Activated CD8-positive, alpha-beta memory T cell treated with anti-CD3 and anti-CD28 coated beads, Interleukin-2, amount 50 U/mL, for 24 hours (primary cell): ENCODE data around the gene CFI.
"Not testable (repeated sequence)": the region's sequence is repeated elsewhere in the genome, so short reads cannot be mapped to it uniquely, and the experiment has no call there.

ENCODE experiments used
- DNase-seq: peaks from one replicate; pipeline ENCODE4 v3.0.0-alpha.2; 2020; ENCODE audit errors: extremely low read depth

The CFI gene

DNA sequence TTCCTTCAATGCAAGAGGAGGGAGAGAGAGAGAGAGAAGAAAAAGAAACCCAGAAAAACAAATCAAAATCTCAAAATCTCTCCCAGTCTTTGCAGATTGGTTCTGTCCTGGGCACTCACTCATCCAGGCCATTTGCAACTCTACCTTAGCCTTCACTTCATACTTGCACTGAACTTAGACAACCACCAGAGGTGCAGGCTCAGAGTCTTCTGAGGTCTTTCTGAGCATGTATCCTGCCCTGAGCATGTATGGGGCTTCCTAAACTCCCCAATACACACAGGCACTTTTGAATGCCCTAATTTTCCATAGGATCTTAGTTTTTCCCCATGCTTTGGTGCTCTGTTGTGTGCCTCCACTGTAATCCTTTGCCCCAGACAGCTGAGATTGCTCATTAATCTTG lies 2.9 kb downstream of the CFI start:
- no peak for DNase-seq

- no peak for DNase-seq
Measured at GRCh38 chr4:109795059-109795458, 6.7 kb downstream of the CFI start.

- no peak for DNase-seq
Measured at GRCh38 chr4:109787807-109788206, 14.0 kb downstream of the CFI start.

- no peak for DNase-seq
Measured at GRCh38 chr4:109786846-109787245, 15.0 kb downstream of the CFI start.

- DNase-seq: not testable (repeated sequence)
Measured at GRCh38 chr4:109782092-109782491, 19.7 kb downstream of the CFI start.

DNA sequence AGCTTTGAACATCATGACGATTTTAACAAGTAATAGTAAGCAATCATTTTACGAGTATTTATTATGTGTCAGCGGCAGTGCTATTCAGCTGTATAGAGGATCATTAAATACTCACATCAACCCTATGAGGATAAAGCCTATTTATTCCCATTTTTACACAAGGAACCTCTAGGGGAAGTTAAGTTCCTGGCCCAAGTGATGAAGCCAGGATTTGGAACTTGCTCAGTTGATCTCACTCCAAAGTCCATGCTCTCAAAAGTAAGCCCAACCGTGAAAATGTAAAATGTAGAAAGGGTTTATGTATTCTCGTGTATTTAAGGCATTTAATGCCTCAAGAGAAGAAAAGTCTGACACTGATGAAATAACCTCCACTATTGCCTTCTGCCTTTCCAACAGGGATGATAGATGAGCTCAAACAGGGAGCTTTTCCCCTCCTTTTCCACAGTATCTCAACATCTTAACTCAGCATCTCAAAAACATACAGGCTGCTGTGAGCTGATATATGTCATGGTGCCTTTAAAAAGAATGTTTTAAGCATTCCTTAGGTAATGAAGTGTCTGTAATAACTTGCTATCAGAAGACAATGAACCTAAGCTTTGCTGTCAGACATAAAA lies 36.9 kb downstream of the CFI start:
- DNase-seq: no peak

DNA sequence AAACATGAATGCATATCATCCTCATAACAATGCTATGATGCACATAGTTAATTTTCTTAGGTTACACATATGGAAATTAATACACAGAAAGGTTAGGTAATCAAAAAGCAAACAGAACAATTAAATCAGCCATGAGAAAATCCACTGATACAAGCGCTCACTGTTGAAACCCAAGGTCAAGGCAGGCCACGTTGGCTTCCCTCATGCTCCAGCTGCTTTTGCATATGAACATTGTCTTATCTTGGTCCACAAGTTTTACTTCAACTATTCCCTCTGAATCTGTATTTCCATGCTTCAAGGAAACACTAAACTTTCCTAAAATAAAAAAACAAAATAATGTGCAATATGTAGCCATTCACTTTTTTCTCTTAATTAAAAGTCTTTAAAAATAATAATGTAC lies 37.4 kb downstream of the CFI start:
- no peak for DNase-seq

DNA sequence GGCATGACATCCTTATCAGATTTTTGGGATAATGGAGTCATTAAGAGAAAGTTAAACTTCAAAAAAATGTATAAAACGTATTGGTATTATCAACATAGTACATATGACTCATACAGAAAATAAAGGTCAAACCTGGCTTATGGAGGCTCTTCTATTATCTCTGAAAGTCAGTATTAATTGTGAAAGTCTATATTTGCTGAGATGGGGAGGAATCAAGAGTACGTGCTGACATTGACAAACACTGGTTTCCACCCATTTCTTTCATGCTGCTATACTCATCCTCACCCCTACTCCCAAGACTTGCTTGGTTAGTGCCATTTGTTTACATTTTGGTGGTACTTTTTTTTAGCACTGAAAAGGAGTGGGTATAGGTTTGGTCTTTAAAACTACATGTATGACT lies 41.1 kb downstream of the CFI start:
- DNase-seq: no peak

DNA sequence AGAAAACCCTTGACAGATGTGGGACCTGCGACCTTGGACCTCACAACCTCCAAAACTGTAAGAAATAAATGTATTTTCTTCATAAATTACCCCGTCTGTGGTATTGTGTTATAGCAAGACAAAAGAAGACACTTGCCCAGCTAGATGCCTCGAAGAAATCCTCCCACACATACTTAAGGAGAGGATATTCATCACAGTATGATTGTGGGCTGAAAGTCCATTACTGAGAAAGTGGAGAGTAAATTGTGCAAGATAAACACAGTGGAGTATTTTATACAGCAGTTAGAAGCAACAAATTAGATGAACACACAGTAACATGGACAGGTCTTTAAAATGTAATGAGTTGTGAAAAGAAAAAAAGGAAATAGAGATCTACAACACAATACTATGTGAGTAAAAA lies 46.1 kb downstream of the CFI start:
- DNase-seq: no peak

GRCh38 chr4:109754093-109754857 lies 47.5 kb downstream of the CFI start:
- no peak for DNase-seq

DNA sequence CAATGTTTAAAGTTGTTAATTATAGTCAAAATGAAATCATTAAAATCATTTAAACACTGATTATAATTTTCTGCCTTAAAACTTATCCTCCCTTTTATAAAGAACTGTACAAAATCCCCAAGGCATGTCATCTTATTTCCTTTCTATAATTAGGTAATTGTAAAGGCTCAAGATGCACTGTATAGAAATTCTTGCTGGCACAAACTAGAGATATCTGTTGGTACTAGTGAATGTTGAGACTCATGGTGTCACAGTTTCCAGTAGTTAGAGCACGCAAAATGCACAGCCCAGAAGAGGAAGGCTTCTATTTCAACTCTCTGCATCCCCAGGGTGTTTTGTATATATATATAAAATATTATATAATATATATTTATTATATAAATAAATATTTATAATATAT lies 49.3 kb downstream of the CFI start:
- no peak for DNase-seq

- no peak for DNase-seq
Measured at GRCh38 chr4:109751852-109752251, 49.9 kb downstream of the CFI start.

GRCh38 chr4:109750652-109751244 lies 51.1 kb downstream of the CFI start:
- DNase-seq: no peak

GRCh38 chr4:109749388-109750082 lies 52.3 kb downstream of the CFI start:
- DNase-seq: no peak

DNA sequence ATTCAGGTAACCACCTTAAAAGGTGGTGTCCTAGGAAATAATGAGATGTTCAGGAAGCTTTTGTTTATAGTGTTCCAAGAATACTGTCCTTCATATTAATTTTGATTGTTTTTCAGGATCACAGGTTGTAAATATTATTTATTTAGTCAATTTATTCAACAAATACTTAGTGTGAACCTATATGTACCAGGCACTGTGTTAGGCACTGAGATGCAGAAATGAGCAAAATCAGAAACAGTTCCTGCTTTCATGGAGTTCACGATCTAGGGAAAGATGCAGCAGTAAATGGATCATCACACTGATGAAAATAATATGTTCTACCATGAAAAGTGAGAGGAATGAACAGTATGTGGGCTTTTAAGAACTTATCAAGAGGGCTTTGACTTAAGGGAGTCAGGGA lies 53.7 kb downstream of the CFI start:
- DNase-seq: no peak

GRCh38 chr4:109746728-109747127 lies 55.1 kb downstream of the CFI start:
- DNase-seq: no peak

DNA sequence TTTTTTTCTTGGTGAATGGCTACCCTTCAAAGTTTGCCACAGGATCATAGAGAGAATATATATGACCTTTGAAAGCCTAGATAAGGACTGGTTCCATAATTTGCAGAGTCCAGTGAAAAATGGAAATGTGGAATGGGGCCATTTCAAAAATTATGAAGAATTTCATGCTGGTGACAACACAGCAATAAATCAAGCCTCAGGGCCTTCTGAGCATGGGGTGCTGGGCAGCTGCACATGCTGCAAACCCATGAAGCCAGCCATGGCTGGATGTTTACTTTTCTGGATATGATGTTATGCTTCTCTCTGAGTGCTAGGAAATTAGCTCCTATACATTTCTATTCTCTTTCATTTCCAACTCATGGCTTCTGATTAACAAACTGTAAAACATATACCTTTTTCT lies 56.0 kb downstream of the CFI start:
- no peak for DNase-seq

GRCh38 chr4:109739547-109739946 lies 62.3 kb downstream of the CFI start:
- DNase-seq: no peak

DNA sequence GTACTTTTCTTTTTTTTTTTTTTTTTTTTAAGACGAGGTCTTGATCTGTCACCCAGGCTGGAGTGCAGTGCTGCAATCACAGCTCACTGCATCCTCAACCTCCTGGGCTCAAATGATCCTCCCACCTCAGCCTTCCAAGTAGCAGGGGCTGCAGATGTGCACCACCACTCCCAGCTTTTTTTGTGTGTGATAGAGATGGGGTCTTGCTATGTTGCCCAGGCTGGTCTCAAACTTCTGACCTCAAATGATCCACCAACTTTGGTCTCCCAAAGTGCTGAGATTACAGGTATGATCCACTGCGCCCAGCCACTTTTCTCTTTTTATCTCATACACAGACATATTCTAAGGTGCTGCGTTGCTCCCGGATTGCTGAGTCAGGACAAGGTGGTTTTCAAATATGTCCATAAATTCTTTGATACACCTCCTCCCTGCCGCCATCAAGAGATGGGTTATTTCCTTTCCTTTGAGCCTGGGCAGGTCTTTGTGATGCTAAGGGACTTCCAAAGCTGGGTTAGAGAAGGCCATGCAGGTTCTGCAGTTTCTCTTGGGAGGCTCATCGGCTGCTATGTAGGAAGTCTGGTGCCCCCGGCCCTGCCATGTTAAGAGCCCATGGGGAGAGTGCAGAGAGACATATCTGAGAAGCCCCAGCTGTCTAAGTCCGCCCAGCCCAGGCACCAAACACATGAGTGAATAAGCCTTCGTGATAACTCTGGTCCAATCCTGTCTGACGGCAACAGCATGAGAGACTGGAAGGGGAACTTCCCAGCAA lies 63.5 kb downstream of the CFI start:
- DNase-seq: no peak

GRCh38 chr4:109735566-109736365 lies 66.0 kb downstream of the CFI start:
- DNase-seq: no peak

DNA sequence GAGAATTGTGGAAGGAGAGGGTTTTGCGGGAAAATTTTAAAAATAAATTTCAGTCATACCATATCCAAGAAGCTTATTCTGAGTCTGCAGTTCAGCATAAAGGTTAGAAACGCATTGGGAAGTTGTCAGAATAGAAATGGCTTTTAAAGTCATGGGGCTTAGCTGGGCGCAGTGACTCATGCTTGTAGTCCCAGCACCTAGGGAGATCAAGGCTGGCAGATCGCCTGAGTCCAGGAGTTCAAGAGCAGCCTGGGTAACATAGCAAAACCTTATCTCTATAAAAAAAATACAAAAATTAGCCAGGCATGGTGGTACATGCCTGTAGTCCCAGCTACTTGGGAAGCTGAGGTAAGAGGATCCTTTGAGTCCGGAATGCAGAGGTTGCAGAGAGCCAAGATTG lies 68.1 kb downstream of the CFI start:
- DNase-seq: no peak
